ENCODE data around the gene PKP1.

DNA sequence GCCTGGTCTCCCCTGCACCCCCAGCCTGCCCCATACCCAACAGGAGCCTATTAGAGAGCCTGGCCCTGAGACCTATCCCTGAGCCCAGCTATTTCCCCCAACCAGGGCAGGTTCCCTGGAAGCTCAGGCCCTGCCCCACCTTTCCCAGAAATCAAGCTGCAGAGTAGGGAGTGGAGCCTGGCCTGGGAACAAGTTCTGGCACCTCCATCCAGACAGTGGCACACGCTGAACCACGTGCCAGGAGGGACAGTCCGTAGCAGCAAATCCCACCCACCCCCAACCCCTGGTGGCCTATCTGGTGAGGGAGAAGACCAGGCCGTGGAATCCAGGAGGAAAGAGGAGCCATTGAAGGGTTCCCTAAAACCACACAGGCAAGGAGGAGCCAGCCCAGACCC is 71.6 kb downstream of the PKP1 start:
- no peak for TF ChIP-seq POLR2A (IDR thresholded peaks at IDR 0.05)
- TF ChIP-seq, protein P1, sequence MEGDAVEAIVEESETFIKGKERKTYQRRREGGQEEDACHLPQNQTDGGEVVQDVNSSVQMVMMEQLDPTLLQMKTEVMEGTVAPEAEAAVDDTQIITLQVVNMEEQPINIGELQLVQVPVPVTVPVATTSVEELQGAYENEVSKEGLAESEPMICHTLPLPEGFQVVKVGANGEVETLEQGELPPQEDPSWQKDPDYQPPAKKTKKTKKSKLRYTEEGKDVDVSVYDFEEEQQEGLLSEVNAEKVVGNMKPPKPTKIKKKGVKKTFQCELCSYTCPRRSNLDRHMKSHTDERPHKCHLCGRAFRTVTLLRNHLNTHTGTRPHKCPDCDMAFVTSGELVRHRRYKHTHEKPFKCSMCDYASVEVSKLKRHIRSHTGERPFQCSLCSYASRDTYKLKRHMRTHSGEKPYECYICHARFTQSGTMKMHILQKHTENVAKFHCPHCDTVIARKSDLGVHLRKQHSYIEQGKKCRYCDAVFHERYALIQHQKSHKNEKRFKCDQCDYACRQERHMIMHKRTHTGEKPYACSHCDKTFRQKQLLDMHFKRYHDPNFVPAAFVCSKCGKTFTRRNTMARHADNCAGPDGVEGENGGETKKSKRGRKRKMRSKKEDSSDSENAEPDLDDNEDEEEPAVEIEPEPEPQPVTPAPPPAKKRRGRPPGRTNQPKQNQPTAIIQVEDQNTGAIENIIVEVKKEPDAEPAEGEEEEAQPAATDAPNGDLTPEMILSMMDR (IDR thresholded peaks at IDR 0.05), result no peak
